Breast epithelium (tissue), 4 donors: ENCODE results near the gene CDH23. TPM values are rescaled to one million over a fixed set of nuclear protein-coding genes. Genes with fewer than 3 reads are reported as not detected.

ENCODE experiments used
- DNase-seq, 2 donors: peaks; one replicate each; pipeline ENCODE4 v3.0.0-alpha.2; 2019; ENCODE audit warnings: low spot score in 2 of 2
- H3K27ac ChIP-seq, 2 donors: fragments of 200-600 bp; sonication (generic) in 1 of 2; one replicate each; pipeline ENCODE4 v1.5.1; 2016 to 2019; ENCODE audit warnings: mild to moderate bottlenecking in 1 of 2
- H3K27me3 ChIP-seq, 2 donors: fragments of 200-600 bp; sonication (generic) in 1 of 2; one replicate each; pipeline versions ENCODE4 v1.5.1 to v1.6.0; 2017 to 2019; ENCODE audit warnings: control low read depth in 1 of 2, mild to moderate bottlenecking in 1 of 2
- H3K36me3 ChIP-seq: fragments of 200-600 bp; one replicate; pipeline ENCODE4 v1.5.1; 2019
- H3K4me1 ChIP-seq, 2 donors: fragments of 200-600 bp; sonication (generic); one replicate each; pipeline ENCODE4 v1.5.1; 2016 to 2019; ENCODE audit warnings: control low read depth in 1 of 2
- H3K4me3 ChIP-seq, 3 donors: fragments of 200-600 bp; sonication (generic); 1 replicate in 2 of 3; 2 replicates in 1 of 3; pipeline ENCODE4 v1.5.1; 2016 to 2019; ENCODE audit warnings: mild to moderate bottlenecking in 3 of 3, moderate library complexity in 2 of 3
- H3K9me3 ChIP-seq, 2 donors: fragments of 200-600 bp; sonication (generic) in 1 of 2; one replicate each; pipeline ENCODE4 v1.5.1; 2016 to 2019; ENCODE audit warnings: control low read depth in 1 of 2
- CTCF ChIP-seq, 3 donors: fragments of 450-650 bp; IDR thresholded peaks; one replicate each; pipeline ENCODE4 v1.5.1; 2016 to 2017; ENCODE audit warnings: antibody characterized with exemption in 3 of 3, mild to moderate bottlenecking in 3 of 3, moderate library complexity in 3 of 3
- POLR2A ChIP-seq: fragments of 450-650 bp; IDR thresholded peaks from one replicate; pipeline ENCODE4 v1.6.1; 2016; ENCODE audit warnings: antibody characterized with exemption, mild to moderate bottlenecking, moderate library complexity
- POLR2AphosphoS5 ChIP-seq, 3 donors: sonication (generic); formaldehyde crosslinking; IDR thresholded peaks; one replicate each; pipeline ENCODE4 v1.6.1; 2017; ENCODE audit warnings: antibody characterized with exemption in 3 of 3
- intact Hi-C: fragments of 100-400 bp; cut with DNase I; formaldehyde crosslinking; loops from one replicate; pipeline ENCODE4 v1.15.1; 2023; ENCODE audit warnings: low total_unique reads
- total RNA-seq, 3 donors: library from RNA; depleted of rRNA; stranded (reverse); fragments of >200 nt; gene quantifications; one replicate each; pipeline ENCODE4 v1.1.0, GENCODE V29; 2016

The CDH23 gene
- total RNA-seq, 3 donors from 2014 or later: 8.5 to 13.8 (median 11.6) TPM

- no peak for TF ChIP-seq CTCF (IDR thresholded peaks at IDR 0.05)
- TF ChIP-seq POLR2AphosphoS5 (IDR thresholded peaks at IDR 0.05): peak in 1 of 3 donors; percentile 39
- TF ChIP-seq POLR2A: no peak
- Histone ChIP-seq H3K9me3 (no peaks in the 10 kb centered on the region), H3K27ac (peak overlapping the region; percentile 64 to 77), H3K4me1 (peaks cover 11 to 33% of the 10 kb centered on the region in 2 donors), H3K27me3 (no peaks in the 10 kb centered on the region), H3K36me3 (no peaks in the 10 kb centered on the region), H3K4me3 (peak overlapping the region in 1 of 3 donors; percentile 8)
- peak in 1 of 2 donors; percentile 61 for DNase-seq
- intact Hi-C loops: no loop called here
Measured at GRCh38 chr10:71835671-71836595, 439.2 kb downstream of the CDH23 start.

GRCh38 chr10:71836596-71836974, 439.9 kb downstream of the CDH23 start:
- no peaks in the 10 kb centered on the region for H3K27me3 ChIP-seq
- no peak overlapping the region for H3K4me3 ChIP-seq
- no peaks in the 10 kb centered on the region for H3K9me3 ChIP-seq
- H3K4me1 ChIP-seq: peaks cover 11 to 34% of the 10 kb centered on the region in 2 donors
- no peaks in the 10 kb centered on the region for H3K36me3 ChIP-seq
- TF ChIP-seq CTCF (IDR thresholded peaks at IDR 0.05) (no peak), POLR2A (no peak), POLR2AphosphoS5 (IDR thresholded peaks at IDR 0.05) (no peak)
- no peak for DNase-seq
- intact Hi-C loops: no loop called here
- peak overlapping the region; percentile 64 to 77 for H3K27ac ChIP-seq

- TF ChIP-seq CTCF (IDR thresholded peaks at IDR 0.05) (peak in 1 of 3 donors; percentile 16), POLR2A (no peak), POLR2AphosphoS5 (IDR thresholded peaks at IDR 0.05) (no peak)
- intact Hi-C loops: no loop called here
- Histone ChIP-seq H3K27me3 (no peaks in the 10 kb centered on the region), H3K4me1 (peaks cover 11 to 34% of the 10 kb centered on the region in 2 donors), H3K9me3 (no peaks in the 10 kb centered on the region), H3K4me3 (peak overlapping the region in 1 of 3 donors; percentile 6), H3K36me3 (no peaks in the 10 kb centered on the region), H3K27ac (peak overlapping the region; percentile 64 to 77)
- no peak for DNase-seq
Measured at GRCh38 chr10:71837098-71837827, 440.5 kb downstream of the CDH23 start.

GRCh38 chr10:71838264-71839211, 441.8 kb downstream of the CDH23 start:
- Histone ChIP-seq H3K36me3 (no peaks in the 10 kb centered on the region), H3K4me1 (peaks cover 11 to 34% of the 10 kb centered on the region in 2 donors), H3K9me3 (no peaks in the 10 kb centered on the region), H3K27ac (peak overlapping the region; percentile 64 to 77), H3K4me3 (no peak overlapping the region), H3K27me3 (no peaks in the 10 kb centered on the region)
- intact Hi-C loops: no loop called here
- DNase-seq: no peak
- TF ChIP-seq CTCF (IDR thresholded peaks at IDR 0.05) (no peak), POLR2A (no peak), POLR2AphosphoS5 (IDR thresholded peaks at IDR 0.05) (no peak)
